SK-N-MC (cell line): ENCODE measurements around the gene MARF1.

ENCODE experiments used
- DNase-seq: peaks from one replicate; pipeline ENCODE4 v3.0.0-alpha.2; 2011; ENCODE audit warnings: low read depth, low spot score
- H3K27ac ChIP-seq: fragments of 200-600 bp; sonication (generic); 2 replicates; pipeline ENCODE4 v1.5.1; 2016; ENCODE audit warnings: mixed run types
- H3K36me3 ChIP-seq: fragments of 200-600 bp; sonication (generic); 2 replicates; pipeline ENCODE4 v1.6.1; 2017; ENCODE audit warnings: antibody characterized with exemption, low read length, mixed read lengths; ENCODE audit not compliant: insufficient read depth
- H3K4me3 ChIP-seq: fragments of 200-600 bp; sonication (generic); 2 replicates; pipeline ENCODE4 v1.5.1; 2016
- H3K9ac ChIP-seq: fragments of 200-600 bp; sonication (generic); 2 replicates; pipeline ENCODE4 v1.8.0; 2017; ENCODE audit warnings: mixed run types, mixed read lengths; ENCODE audit not compliant: insufficient read length
- H3K9me3 ChIP-seq: fragments of 200-600 bp; sonication (generic); 2 replicates; pipeline ENCODE4 v1.6.1; 2017; ENCODE audit warnings: low read depth, mild to moderate bottlenecking, antibody characterized with exemption, low read length, moderate library complexity, mixed read lengths
- EZH2 ChIP-seq: fragments of 200-600 bp; sonication (generic); IDR thresholded peaks from one replicate; pipeline ENCODE4 v1.6.1; 2017; ENCODE audit warnings: antibody characterized with exemption
- FOXP2 ChIP-seq: optimal IDR thresholded peaks from 2 replicates; pipeline ENCODE3; 2011; ENCODE audit warnings: mild to moderate bottlenecking, moderate library complexity; ENCODE audit not compliant: insufficient read depth; ENCODE audit errors: extremely low read length, control extremely low read depth
- POLR2AphosphoS5 ChIP-seq: IDR thresholded peaks from 2 replicates; pipeline ENCODE4 v1.6.1; 2012; ENCODE audit warnings: mild to moderate bottlenecking, low read depth, low read length, borderline replicate concordance

MARF1 gene

DNA sequence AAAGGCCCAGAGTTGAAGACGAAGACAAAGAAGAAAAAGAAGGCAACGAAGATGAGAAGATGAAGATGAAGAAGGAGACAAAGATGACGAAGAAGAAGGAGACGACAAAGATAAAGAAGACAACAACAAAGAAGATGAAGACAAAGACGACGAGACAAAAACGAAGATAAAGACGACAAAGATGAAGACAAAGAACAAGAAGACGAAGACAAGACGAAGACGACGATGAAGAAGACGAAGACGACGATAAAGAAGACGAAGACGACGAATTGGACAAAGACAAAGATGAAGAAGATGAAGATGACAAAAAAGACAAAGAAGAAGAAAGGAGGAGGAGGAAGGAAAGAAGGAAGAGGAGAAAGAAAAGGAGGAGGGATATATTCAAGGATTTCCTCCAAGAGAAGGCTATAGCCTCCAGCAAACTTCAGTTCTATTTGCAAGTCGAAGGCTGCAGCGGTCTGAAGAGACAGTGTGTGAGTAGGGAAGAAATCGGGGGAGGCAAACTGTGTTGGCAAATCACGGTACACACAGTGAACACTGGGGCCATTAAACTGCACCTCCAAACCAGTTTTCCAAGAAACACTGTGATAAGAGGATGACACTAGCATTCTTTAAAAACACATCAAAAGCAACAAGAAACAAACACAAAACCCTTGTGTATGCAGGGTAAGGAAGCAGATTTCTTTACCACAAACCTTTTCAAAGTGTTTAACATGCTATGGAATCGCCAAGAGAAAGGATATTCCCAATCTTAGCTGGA is 40.5 kb downstream of the MARF1 start:
- peaks cover 74% of the 10 kb centered on the region for H3K36me3 ChIP-seq
- H3K9ac ChIP-seq, result no peak overlapping the region
- H3K27ac ChIP-seq, result no peak overlapping the region
- no peak for DNase-seq
- no peaks in the 10 kb centered on the region for H3K9me3 ChIP-seq
- TF ChIP-seq FOXP2, result no peak
- H3K4me3 ChIP-seq, result no peak overlapping the region

DNA sequence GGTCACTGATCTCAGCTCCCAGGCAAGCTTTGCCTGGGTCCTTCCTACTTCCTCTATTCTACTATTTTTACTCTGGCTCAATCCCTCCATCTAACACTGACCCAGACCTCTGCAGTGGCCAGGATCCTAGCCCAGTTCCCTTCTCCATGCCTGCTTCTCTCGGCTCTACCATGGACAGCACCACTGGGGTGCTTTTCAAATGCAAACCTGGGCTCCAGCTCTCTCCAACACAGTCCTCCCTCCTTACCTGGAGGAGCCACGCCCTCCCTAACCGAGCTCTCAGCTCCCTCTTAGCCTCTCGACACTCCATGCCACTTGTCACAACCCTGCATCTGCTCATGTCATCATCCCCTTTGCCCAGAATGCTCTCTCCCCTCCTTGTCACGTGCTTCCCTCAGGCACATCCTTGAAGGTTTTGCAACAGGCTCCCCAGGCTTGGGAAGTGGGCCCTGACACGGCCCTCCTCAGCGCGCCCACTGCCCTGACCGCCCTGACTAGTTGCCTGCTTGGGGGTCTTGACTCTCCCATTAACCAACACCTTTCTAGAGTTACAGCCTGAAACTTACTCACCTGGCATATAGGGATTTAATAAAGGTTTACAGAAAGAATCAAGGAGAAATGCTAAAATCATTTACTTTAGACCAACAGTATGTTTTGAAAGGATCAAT is 41.6 kb downstream of the MARF1 start:
- H3K36me3 ChIP-seq, result peaks cover 75% of the 10 kb centered on the region
- no peak for TF ChIP-seq EZH2
- no peak for TF ChIP-seq POLR2AphosphoS5
- TF ChIP-seq FOXP2, result no peak

DNA sequence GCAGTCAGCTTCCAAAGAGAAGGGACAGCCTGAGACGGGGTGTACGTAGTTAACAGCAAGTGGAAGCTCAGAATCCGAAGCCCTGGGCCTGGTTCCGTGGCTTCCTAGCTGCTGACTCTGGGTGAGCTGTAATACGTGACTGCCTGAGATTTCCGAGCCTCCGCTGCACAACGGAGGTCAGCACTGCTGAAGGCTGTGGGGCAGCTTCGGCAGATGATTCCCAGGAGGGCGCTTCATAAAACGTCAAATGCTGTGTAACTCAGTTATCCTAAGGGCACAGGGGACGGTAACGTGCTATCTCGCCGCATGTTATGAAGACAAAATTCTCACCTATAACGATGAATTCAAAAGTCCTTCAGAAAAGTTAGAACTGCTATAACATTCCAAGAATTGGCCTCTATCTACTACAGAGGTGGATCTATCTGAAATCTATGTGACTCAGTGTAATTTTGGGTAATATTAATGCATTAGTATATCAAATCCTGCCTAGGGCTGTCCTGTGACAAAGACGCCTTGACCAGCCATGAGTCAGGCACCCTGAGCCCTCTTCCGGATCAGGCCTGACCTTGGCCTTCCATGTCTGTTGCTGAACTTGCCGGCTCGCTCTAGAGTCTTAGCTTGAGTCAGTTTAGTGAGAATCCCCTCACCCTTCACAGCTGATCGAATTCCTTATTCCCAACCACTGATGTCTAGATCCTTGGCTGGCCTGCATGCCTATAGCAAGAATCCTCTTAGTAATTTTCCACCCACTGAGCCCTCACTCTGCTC is 43.5 kb downstream of the MARF1 start:
- Histone ChIP-seq H3K9ac (no peak overlapping the region), H3K36me3 (peaks cover 89% of the 10 kb centered on the region), H3K27ac (no peak overlapping the region), H3K9me3 (no peaks in the 10 kb centered on the region), H3K4me3 (no peak overlapping the region)
- no peak for TF ChIP-seq FOXP2
- no peak for TF ChIP-seq POLR2AphosphoS5
- TF ChIP-seq EZH2, result no peak
- DNase-seq, result no peak

More for the DNA sequence above, 41.6 kb downstream of the MARF1 start:
- Histone ChIP-seq H3K27ac (no peak overlapping the region), H3K4me3 (no peak overlapping the region), H3K9me3 (no peaks in the 10 kb centered on the region), H3K9ac (no peak overlapping the region)
- DNase-seq, result no peak

DNA sequence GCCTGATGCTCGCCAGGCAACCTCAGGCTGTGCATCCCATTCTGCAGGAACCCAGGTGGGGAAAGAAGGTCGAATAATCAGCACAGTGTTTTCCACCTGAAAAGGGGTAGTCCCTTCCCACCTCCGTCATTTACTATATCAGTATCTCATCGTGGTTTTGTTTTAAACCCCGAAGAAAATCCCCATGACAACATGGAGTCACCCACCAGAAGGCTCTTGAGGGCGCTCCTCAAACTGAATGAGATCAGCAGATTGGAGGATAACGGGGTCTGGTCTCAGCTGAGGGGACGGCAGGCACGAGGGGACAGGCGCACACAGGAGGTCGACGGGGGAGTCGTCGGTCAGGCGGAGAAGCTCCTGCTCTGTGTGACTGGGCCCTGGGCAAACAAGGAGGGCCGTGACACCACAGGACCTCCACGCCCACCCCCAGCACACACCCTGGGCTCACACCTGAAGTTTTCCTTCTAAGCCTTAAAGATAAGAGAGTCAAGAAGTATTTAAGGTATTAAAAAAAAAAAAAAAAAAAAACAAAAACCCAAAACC is 44.2 kb downstream of the MARF1 start:
- Histone ChIP-seq H3K4me3 (no peak overlapping the region), H3K9ac (no peak overlapping the region), H3K36me3 (peaks cover 83% of the 10 kb centered on the region), H3K9me3 (no peaks in the 10 kb centered on the region), H3K27ac (no peak overlapping the region)
- no peak for DNase-seq
- TF ChIP-seq EZH2 (no peak), POLR2AphosphoS5 (no peak), FOXP2 (no peak)

- Histone ChIP-seq H3K4me3 (no peak overlapping the region), H3K27ac (no peak overlapping the region), H3K9me3 (no peaks in the 10 kb centered on the region), H3K9ac (no peak overlapping the region), H3K36me3 (peaks cover 78% of the 10 kb centered on the region)
- no peak for TF ChIP-seq POLR2AphosphoS5
- TF ChIP-seq FOXP2, result no peak
- TF ChIP-seq EZH2, result no peak
- no peak for DNase-seq
These were observed 44.9 kb downstream of the MARF1 start for GRCh38 chr16:15597822-15598647.

DNA sequence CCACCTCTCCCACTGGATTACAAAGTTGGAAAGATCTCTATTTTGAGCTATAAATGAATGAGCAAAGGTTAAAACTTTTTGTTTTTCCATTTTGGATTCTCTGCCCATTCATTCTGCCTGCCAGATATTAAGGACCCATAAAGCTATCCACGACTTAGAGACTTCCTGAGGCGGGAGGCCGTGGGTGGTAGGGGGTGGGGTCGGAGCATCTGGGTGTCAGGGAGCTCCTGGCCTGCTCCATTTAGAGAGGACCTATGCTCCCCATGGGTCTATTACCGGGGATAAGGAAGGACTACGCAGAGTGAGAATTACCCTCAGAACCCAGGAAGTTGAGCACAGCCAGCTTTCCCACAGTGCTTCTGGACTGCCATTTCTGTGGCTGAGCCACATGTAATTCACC is 45.8 kb downstream of the MARF1 start:
- TF ChIP-seq POLR2AphosphoS5 (no peak), EZH2 (no peak), FOXP2 (no peak)
- no peak overlapping the region for H3K9ac ChIP-seq
- no peak overlapping the region for H3K4me3 ChIP-seq
- DNase-seq, result no peak
- H3K27ac ChIP-seq, result no peak overlapping the region
- H3K9me3 ChIP-seq, result no peaks in the 10 kb centered on the region
- peaks cover 72% of the 10 kb centered on the region for H3K36me3 ChIP-seq

GRCh38 chr16:15594711-15595320 is 48.1 kb downstream of the MARF1 start:
- no peak for DNase-seq
- no peak overlapping the region for H3K4me3 ChIP-seq
- H3K27ac ChIP-seq, result no peak overlapping the region; the same call in 1 of the 2 replicates
- TF ChIP-seq FOXP2 (no peak), EZH2 (no peak)
- no peaks in the 10 kb centered on the region for H3K9me3 ChIP-seq
- H3K9ac ChIP-seq, result no peak overlapping the region
- peaks cover 49% of the 10 kb centered on the region for H3K36me3 ChIP-seq
